Measurements from ENCODE around the gene FBN1. TPM values are rescaled to one million over a fixed set of nuclear protein-coding genes. Genes with fewer than 3 reads are reported as not detected.

FBN1 gene
- total RNA-seq, 4 donors from 2014 or later = 113 to 147 (median 120) TPM

- Histone ChIP-seq H3K27ac (peak overlapping the region; percentile 14 to 86 (median 85)), H3K36me3 (no peaks in the 10 kb centered on the region), H3K27me3 (no peaks in the 10 kb centered on the region), H3K4me1 (peaks cover 32 to 36% of the 10 kb centered on the region in 2 donors), H3K4me3 (replicated peaks in 1 of 3) (peak overlapping the region; percentile 72 to 76 (median 76)), H3K9me3 (no peaks in the 10 kb centered on the region)
- intact Hi-C loops (cut with DNase I) = loop anchor here (10.0 kb wide), 3 partner anchors 140 to 290 kb away; partner anchors contain the start of gene CEP152
- WGBS, 2 donors = 0 to 1% methylated on average over 25 to 36 of the region's 79 CpGs
- peak; percentile 57 to 68 for DNase-seq
- TF ChIP-seq CTCF (IDR thresholded peaks at IDR 0.05) = no peak
- TF ChIP-seq POLR2A (IDR thresholded peaks at IDR 0.05) = no peak
Observed at GRCh38 chr15:48644827-48645557, 517 bp downstream of the FBN1 start.

- Histone ChIP-seq H3K4me3 (replicated peaks in 1 of 3) (peak overlapping the region; percentile 72 to 76 (median 76)), H3K27ac (peak overlapping the region; percentile 14 to 86 (median 85)), H3K4me1 (peaks cover 32 to 36% of the 10 kb centered on the region in 2 donors), H3K36me3 (no peaks in the 10 kb centered on the region), H3K27me3 (no peaks in the 10 kb centered on the region), H3K9me3 (no peaks in the 10 kb centered on the region)
- DNase-seq = peak; percentile 47 to 55
- WGBS, 2 donors = 1% methylated on average over 16 to 21 of the region's 26 CpGs
- TF ChIP-seq CTCF (IDR thresholded peaks at IDR 0.05) (no peak), POLR2A (IDR thresholded peaks at IDR 0.05) (no peak)
- intact Hi-C loops (cut with DNase I) = loop anchor here (10.0 kb wide), 3 partner anchors 140 to 290 kb away; partner anchors contain the start of gene CEP152
Observed at GRCh38 chr15:48644467-48644826, 1.1 kb downstream of the FBN1 start.

GRCh38 chr15:48643776-48644466 lies 1.6 kb downstream of the FBN1 start:
- WGBS, 2 donors = 40 to 48% methylated on average over 12 of the region's 12 CpGs
- intact Hi-C loops (cut with DNase I) = loop anchor here (10.0 kb wide), 3 partner anchors 139 to 289 kb away; partner anchors contain the start of gene CEP152
- no peaks in the 10 kb centered on the region for H3K27me3 ChIP-seq
- H3K4me1 ChIP-seq = peaks cover 33 to 36% of the 10 kb centered on the region in 2 donors
- TF ChIP-seq CTCF (IDR thresholded peaks at IDR 0.05) (no peak), POLR2A (IDR thresholded peaks at IDR 0.05) (no peak)
- peak overlapping the region; percentile 72 to 76 (median 76) for H3K4me3 ChIP-seq (replicated peaks in 1 of 3)
- H3K9me3 ChIP-seq = no peaks in the 10 kb centered on the region
- peak overlapping the region; percentile 14 to 86 (median 85) for H3K27ac ChIP-seq
- H3K36me3 ChIP-seq = no peaks in the 10 kb centered on the region
- no peak for DNase-seq

- H3K36me3 ChIP-seq = no peaks in the 10 kb centered on the region
- H3K4me1 ChIP-seq = peaks cover 36% of the 10 kb centered on the region in 2 donors
- WGBS, 2 donors = 33 to 59% methylated on average over 3 of the region's 3 CpGs
- intact Hi-C loops (cut with DNase I) = loop anchor here (10.0 kb wide), 3 partner anchors 138 to 288 kb away; partner anchors contain the start of gene CEP152
- TF ChIP-seq POLR2A (IDR thresholded peaks at IDR 0.05) (no peak), CTCF (IDR thresholded peaks at IDR 0.05) (no peak)
- H3K9me3 ChIP-seq = no peaks in the 10 kb centered on the region
- peak overlapping the region in 2 of 3 donors; percentile 19 to 85 for H3K27ac ChIP-seq
- H3K4me3 ChIP-seq (replicated peaks in 1 of 3) = peak overlapping the region in 1 of 3 donors; percentile 76
- no peak for DNase-seq
- H3K27me3 ChIP-seq = no peaks in the 10 kb centered on the region
Observed at GRCh38 chr15:48643206-48643605, 2.3 kb downstream of the FBN1 start.

Measured in thyroid gland (tissue), 4 donors.